GM18909 (cell line): Measurements from ENCODE around the gene PDXP.
A peak's percentile ranks its signal among the peaks of the same experiment; 100 is the strongest.
"Not testable (repeated sequence)": the region's sequence is repeated elsewhere in the genome, so short reads cannot be mapped to it uniquely, and the experiment has no call there.

Experiments
- ATAC-seq: cut with Tn5 transposase; IDR thresholded peaks from one replicate; pipeline ENCODE4 v1.9.1; 2021; ENCODE audit warnings: mild to moderate bottlenecking; ENCODE audit not compliant: unreplicated experiment, poor library complexity

The PDXP gene

GRCh38 chr22:37658133-37659065 lies at the start of gene PDXP:
PDXP (plus strand) TSS chr22:37658723; CDS start chr22:37658783, 60 bp downstream.
- ATAC-seq: peak; percentile 82

DNA sequence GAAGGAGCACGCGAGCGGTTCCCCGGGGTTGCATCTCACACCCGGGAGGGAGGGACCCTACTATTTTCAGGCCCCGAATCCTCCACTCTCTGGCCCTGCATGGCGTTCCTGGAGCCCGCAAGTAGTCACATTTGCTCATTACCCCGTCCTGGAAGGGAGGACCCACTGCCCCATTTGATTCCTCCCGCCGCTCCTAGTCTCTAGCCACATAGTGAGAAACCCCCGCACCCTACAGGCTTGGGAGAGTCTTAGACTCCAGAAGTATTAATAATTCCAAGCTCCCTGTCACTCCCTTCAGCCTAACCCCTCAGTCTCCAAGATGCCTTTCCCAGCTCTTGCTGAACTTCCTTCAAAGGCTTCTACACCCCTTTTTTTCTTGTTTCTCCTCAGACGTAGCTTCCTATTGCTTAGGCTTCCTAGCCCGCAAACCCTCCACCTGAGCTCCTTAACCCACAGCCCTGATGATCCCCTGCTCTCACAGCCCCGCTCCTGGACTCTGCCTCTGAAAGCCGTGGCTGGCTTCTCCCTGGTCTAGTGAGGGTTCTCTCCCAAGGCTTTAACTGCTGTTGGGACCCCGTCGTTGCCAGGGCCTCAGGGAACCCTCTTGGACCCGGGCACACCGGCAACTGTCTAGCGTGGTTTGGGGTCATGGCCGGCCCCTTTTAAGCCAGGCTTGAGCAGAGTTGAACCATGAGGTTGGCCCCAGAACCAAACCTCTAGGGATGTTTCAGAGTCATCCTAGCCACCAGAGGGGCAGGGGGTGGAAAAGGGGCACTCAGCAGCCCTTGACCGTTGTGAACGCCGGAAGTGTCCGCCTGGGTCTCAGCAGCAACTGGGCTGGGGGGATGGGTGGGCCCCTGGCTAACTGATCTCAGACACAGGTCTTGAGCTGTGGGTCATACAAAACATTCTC lies 49.0 kb upstream of the PDXP start:
- ATAC-seq: no peak

GRCh38 chr22:37610153-37610475 lies 48.4 kb upstream of the PDXP start:
- not testable (repeated sequence) for ATAC-seq

- ATAC-seq: no peak
These were observed 47.9 kb upstream of the PDXP start for GRCh38 chr22:37610480-37611129.

- no peak for ATAC-seq
These were observed 47.3 kb upstream of the PDXP start for GRCh38 chr22:37611207-37611606.

- ATAC-seq: no peak
These were observed 42.1 kb upstream of the PDXP start for GRCh38 chr22:37616201-37617083.

GRCh38 chr22:37617431-37617830 lies 41.1 kb upstream of the PDXP start:
- ATAC-seq: no peak

GRCh38 chr22:37618072-37618656 lies 40.4 kb upstream of the PDXP start:
- no peak for ATAC-seq

DNA sequence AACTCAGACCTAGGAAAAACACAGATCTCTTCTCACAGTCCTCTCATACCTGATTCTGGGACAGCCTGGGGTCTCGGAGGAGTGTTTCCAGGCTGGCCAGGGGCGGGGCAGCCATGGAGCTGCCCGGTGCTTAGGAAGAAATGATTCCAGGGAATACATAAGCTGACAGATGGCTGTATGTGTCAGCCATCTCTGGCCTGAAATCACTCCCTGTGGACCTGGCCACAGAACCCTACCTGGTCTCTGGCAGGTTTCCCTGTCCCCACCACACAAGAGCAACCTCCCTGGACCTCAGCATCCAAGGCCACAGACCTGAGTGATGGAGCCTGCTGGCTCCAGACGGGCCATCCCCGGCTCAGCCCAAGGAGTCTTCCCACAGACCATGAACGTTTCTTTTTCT lies 39.8 kb upstream of the PDXP start:
- no peak for ATAC-seq

- ATAC-seq: no peak
These were observed 38.5 kb upstream of the PDXP start for GRCh38 chr22:37619991-37620390.

GRCh38 chr22:37621352-37621860 lies 37.1 kb upstream of the PDXP start:
- ATAC-seq: no peak

- no peak for ATAC-seq
These were observed 35.2 kb upstream of the PDXP start for GRCh38 chr22:37623075-37624016.

DNA sequence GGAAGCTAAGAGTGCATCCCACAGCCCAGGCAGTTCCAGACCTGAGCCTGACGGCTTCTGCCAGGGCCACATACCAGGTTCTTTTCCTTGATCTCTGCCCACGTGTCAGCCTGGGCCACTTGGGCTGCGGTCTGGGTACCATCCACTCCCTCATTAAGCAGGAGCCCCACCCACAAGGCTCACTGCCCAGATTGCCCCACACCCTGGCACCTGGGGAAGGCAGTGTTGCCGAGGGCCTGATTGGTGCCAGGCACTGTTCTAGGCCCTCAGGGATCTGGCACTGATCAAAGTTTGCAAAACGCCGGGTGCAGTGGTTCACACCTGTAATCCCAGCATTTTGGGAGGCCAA lies 34.5 kb upstream of the PDXP start:
- no peak for ATAC-seq

DNA sequence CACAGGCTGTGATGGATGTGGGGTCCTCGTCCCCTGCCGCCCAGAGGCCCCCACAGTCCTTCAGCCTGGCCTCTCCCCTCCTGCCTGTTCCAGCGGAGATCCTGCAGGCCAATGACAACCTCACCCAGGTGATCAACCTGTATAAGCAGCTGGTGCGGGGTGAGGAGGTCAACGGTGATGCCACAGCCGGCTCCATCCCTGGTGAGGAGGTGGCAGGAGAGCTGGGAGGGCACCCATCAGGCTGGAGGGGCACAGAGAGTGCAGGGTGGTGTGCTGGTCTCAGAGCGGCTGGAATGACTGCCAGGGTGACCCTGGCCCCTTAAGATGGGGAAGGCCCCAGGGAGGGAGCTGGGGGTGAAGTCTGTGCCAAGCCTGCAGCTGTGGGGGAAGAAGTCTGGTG lies 33.6 kb upstream of the PDXP start:
- no peak for ATAC-seq

- no peak for ATAC-seq
These were observed 32.8 kb upstream of the PDXP start for GRCh38 chr22:37625737-37626136.

GRCh38 chr22:37626144-37626543 lies 32.4 kb upstream of the PDXP start:
- ATAC-seq: no peak

DNA sequence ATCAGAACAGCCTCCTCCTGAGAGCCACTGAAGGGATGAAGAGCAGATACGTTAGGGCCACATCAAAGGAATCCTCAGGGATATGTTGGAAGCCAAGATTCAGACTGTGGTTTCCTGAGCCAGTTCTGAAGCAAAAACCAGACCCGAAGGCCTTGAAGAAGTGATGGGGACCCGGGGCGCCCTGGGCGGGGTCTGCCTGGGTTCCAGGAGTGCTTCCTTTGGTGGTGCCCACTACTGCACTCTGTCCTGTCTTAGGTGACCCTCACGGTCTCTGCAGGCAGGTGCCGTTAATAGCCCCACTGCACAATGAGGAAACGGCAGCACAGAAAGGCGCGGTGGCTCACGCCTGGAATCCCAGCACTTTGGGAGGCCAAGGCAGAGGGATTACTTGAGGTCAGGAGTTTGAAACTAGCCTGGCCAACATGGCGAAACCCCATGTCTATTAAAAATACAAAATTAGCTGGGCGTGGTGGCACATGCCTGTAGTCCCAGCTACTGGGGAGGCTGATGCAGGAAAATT lies 31.9 kb upstream of the PDXP start:
- no peak for ATAC-seq

DNA sequence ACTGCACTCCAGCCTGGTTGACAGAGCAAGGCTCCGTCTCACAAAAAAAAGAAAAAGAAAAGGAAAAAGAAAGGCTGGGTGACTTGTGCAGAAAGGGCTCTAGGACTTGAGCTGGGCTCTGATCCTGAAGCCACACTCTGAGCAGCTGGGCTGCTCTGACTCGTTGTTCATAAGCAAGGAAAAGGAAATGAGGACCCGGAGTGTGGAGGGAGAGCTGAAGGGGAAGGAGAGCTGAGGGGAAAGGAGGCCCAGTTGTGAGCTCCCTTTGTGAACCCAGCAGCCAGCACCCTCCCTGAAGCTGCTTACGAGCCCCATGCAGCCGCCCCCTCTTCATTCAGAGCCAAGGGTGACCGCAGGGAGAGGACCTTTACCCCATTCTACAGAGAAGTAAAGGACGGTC lies 31.4 kb upstream of the PDXP start:
- ATAC-seq: no peak
